Uterus (tissue), 4 donors: ENCODE data around the gene AIG1. TPM values are rescaled to one million over a fixed set of nuclear protein-coding genes. Genes with fewer than 3 reads are reported as not detected.

Source experiments
- DNase-seq, 2 donors: peaks; one replicate each; pipeline ENCODE4 v3.0.0-alpha.2; 2019 to 2020
- H3K27ac ChIP-seq, 2 donors: fragments of 200-600 bp; sonication (generic); 1 replicate in 1 of 2; 2 replicates in 1 of 2; pipeline ENCODE4 v1.5.1; 2016 to 2018
- H3K27me3 ChIP-seq, 2 donors: fragments of 200-600 bp; sonication (generic); one replicate each; pipeline ENCODE4 v1.5.1; 2018 to 2019; ENCODE audit warnings: control low read depth in 1 of 2
- H3K36me3 ChIP-seq, 2 donors: fragments of 200-600 bp; sonication (generic); one replicate each; pipeline ENCODE4 v1.5.1; 2019; ENCODE audit warnings: control low read depth in 1 of 2
- H3K4me1 ChIP-seq, 2 donors: fragments of 200-600 bp; sonication (generic); one replicate each; pipeline ENCODE4 v1.5.1; 2018 to 2019; ENCODE audit warnings: control low read depth in 1 of 2
- H3K4me3 ChIP-seq, 2 donors: fragments of 200-600 bp; sonication (generic); 1 replicate in 1 of 2; 2 replicates in 1 of 2; pipeline ENCODE4 v1.5.1; 2018 to 2019; ENCODE audit warnings: mild to moderate bottlenecking in 1 of 2
- H3K9me3 ChIP-seq, 2 donors: fragments of 200-600 bp; sonication (generic); one replicate each; pipeline ENCODE4 v1.5.1; 2019; ENCODE audit warnings: control low read depth in 1 of 2
- POLR2A ChIP-seq, 2 donors: fragments of 450-650 bp; IDR thresholded peaks; one replicate each; pipeline ENCODE4 v1.6.1; 2016; ENCODE audit warnings: antibody characterized with exemption in 2 of 2, mild to moderate bottlenecking in 1 of 2, moderate library complexity in 1 of 2
- intact Hi-C: fragments of 100-400 bp; cut with DNase I; formaldehyde crosslinking; loops from one replicate; pipeline ENCODE4 v1.15.1; 2023; ENCODE audit warnings: low total_unique reads
- total RNA-seq, 4 donors: library from RNA; depleted of rRNA in 3 of 4; stranded (reverse); fragments of >200 nt in 3 of 4; gene quantifications; one replicate each; pipeline versions ENCODE4 v1.1.0 to v1.2.4, GENCODE V29; 2014 to 2023
- TF ChIP-seq, protein P1 (sequence below), 4 experiments: fragments of 200-600 bp in 2 of 4; fragments of 450-650 bp in 2 of 4; sonication (generic) in 2 of 4; IDR thresholded peaks; one replicate each; pipeline ENCODE4 v1.5.1; 2016 to 2019; ENCODE audit warnings: antibody characterized with exemption in 4 of 4, mild to moderate bottlenecking in 2 of 4, moderate library complexity in 1 of 4
- donor health status: DM: yes; HTN: yes; CAD: no.

AIG1 gene
- total RNA-seq, 4 donors from 2014 or later, result 6.9 to 36.6 (median 27.8) TPM

DNA sequence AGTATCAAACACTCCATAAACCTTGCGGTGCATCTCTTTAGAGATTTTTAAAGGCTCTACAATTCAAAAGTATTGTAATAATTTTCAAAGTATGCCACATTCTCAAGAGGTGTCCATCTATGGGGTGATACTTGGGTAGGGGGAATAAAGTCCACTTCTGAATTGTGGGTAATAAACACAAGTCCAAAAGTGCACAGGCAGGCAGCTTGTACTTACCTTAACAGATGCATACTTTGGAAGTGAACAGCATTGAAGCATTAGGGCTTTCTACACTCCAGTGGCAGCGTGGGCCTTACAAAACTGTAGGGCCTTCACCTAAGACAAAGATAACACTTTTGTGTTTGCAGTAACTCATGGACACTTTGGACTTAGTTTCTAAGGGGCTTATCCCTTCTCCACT lies 58.6 kb downstream of the AIG1 start:
- intact Hi-C loops, result no loop called here
- Histone ChIP-seq H3K36me3 (no peaks in the 10 kb centered on the region), H3K9me3 (no peaks in the 10 kb centered on the region), H3K27me3 (no peaks in the 10 kb centered on the region), H3K4me1 (no peaks in the 10 kb centered on the region), H3K27ac (no peak overlapping the region), H3K4me3 (no peak overlapping the region)
- no peak for DNase-seq
- no peak for TF ChIP-seq POLR2A (IDR thresholded peaks at IDR 0.05)
- TF ChIP-seq, protein P1, sequence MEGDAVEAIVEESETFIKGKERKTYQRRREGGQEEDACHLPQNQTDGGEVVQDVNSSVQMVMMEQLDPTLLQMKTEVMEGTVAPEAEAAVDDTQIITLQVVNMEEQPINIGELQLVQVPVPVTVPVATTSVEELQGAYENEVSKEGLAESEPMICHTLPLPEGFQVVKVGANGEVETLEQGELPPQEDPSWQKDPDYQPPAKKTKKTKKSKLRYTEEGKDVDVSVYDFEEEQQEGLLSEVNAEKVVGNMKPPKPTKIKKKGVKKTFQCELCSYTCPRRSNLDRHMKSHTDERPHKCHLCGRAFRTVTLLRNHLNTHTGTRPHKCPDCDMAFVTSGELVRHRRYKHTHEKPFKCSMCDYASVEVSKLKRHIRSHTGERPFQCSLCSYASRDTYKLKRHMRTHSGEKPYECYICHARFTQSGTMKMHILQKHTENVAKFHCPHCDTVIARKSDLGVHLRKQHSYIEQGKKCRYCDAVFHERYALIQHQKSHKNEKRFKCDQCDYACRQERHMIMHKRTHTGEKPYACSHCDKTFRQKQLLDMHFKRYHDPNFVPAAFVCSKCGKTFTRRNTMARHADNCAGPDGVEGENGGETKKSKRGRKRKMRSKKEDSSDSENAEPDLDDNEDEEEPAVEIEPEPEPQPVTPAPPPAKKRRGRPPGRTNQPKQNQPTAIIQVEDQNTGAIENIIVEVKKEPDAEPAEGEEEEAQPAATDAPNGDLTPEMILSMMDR (IDR thresholded peaks at IDR 0.05), result no peak

DNA sequence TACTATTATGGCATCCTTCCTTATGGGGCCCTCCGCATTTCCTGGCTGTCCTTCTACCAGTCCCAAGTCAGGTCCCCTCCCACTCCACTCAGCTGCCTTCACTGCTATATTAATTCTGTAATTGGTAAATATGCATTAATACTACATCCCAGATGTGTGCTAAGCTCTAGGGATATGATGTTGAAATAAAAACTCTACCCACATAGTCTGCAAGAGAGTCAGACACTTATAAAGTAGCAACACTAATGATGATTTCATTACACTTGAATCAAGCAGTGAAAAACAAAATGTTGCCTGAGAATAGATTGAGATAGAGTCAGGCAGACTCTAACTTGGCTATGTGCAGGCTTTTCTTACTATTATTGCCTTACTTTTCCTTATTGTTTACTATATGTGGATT lies 62.4 kb downstream of the AIG1 start:
- intact Hi-C loops, result no loop called here
- TF ChIP-seq POLR2A (IDR thresholded peaks at IDR 0.05), result no peak
- TF ChIP-seq, protein P1 (IDR thresholded peaks at IDR 0.05), result no peak
- H3K27me3 ChIP-seq, result no peaks in the 10 kb centered on the region
- no peaks in the 10 kb centered on the region for H3K9me3 ChIP-seq
- H3K27ac ChIP-seq, result no peak overlapping the region
- no peaks in the 10 kb centered on the region for H3K4me1 ChIP-seq
- H3K36me3 ChIP-seq, result no peaks in the 10 kb centered on the region
- no peak overlapping the region for H3K4me3 ChIP-seq
- no peak for DNase-seq

DNA sequence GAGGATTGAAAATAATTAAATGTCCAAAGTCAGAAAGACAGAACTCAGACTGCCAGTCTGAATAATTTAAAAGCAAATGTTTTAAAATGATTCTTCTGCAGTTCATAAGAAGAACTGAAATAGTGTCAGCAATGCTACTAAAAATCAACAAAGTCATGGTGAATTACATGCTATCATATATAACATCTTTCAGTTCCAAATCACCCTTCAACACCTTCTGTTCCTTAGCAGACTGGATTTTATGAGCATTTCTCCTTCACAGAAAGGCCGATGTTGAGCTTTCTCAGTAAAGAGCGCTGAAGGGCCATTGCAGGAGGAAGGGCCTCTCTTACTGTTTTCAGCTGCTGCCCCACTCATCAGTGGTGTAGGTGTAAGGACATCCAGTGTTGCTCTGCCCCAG lies 63.3 kb downstream of the AIG1 start:
- no peak overlapping the region for H3K4me3 ChIP-seq
- no peak for DNase-seq

DNA sequence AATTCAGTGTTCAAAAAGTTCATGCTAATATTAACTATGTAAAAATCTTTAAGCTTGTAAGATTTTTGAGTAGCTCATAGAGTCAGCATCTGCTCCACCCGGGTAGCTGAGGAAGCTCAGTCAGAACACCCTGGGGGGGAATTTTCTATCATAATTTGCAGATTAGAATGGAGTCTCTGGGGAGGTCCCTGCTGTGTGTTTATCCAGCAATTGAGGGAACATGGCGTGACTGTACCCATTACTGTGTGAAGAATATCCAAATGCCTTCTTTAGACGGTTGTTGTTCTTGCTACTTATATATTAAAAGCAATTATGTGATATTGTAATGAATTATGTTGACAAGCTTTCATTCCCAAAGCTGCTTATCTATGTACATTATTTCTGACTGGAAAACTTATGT lies 64.8 kb downstream of the AIG1 start:
- H3K4me3 ChIP-seq, result no peak overlapping the region
- no peaks in the 10 kb centered on the region for H3K9me3 ChIP-seq
- no peaks in the 10 kb centered on the region for H3K36me3 ChIP-seq
- intact Hi-C loops, result no loop called here
- no peaks in the 10 kb centered on the region for H3K27me3 ChIP-seq
- no peaks in the 10 kb centered on the region for H3K4me1 ChIP-seq
- TF ChIP-seq, protein P1 (IDR thresholded peaks at IDR 0.05), result no peak
- no peak for TF ChIP-seq POLR2A (IDR thresholded peaks at IDR 0.05)
- no peak overlapping the region for H3K27ac ChIP-seq
- DNase-seq, result no peak

More for the DNA sequence above, 63.3 kb downstream of the AIG1 start:
- H3K9me3 ChIP-seq, result no peaks in the 10 kb centered on the region
- no peaks in the 10 kb centered on the region for H3K4me1 ChIP-seq
- H3K36me3 ChIP-seq, result no peaks in the 10 kb centered on the region
- intact Hi-C loops, result no loop called here
- TF ChIP-seq, protein P1 (IDR thresholded peaks at IDR 0.05), result no peak
- no peak for TF ChIP-seq POLR2A (IDR thresholded peaks at IDR 0.05)
- no peaks in the 10 kb centered on the region for H3K27me3 ChIP-seq
- H3K27ac ChIP-seq, result no peak overlapping the region

DNA sequence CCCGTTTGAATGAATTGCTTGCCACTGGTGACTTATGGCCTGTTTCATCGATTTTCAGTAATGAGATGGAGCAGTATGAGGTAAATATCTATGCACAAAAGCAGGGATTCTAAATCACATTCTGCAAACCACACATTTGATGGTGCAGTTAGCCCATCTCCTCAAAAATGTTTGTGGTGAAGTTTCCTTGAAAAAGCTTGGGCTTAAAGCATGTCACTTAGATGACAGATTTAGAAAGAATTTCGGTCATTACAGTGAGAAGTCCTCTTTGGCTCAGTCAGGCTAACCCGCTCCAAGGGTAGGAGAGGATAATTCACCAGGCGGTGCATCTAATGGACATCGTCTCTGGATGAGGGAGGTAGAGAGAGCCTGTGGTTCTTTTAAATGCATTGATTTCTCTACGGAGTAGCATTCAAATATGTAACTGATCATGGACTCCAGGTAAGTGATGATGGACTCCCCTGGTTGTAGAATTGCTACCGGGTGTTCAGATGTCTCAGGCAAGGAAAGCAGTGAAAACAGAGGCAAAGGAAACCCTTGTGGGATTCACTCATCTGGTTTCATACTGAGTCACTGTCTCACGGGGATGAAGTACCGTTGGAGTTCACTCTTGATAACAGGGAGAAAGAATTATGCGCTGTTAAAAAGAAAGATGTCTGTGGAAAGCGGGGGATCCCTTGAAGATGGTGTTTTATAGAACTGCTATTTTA lies 65.3 kb downstream of the AIG1 start:
- Histone ChIP-seq H3K4me3 (no peak overlapping the region), H3K4me1 (no peaks in the 10 kb centered on the region), H3K27ac (no peak overlapping the region), H3K36me3 (no peaks in the 10 kb centered on the region), H3K9me3 (no peaks in the 10 kb centered on the region), H3K27me3 (no peaks in the 10 kb centered on the region)
- intact Hi-C loops, result no loop called here
- no peak for DNase-seq
- no peak for TF ChIP-seq POLR2A (IDR thresholded peaks at IDR 0.05)
- TF ChIP-seq, protein P1 (IDR thresholded peaks at IDR 0.05), result no peak
